Measurements from ENCODE around the gene IGSF22. TPM values are rescaled to one million over a fixed set of nuclear protein-coding genes. Genes with fewer than 3 reads are reported as not detected.

The IGSF22 gene
- total and polyA plus RNA-seq, 2 of the 13 experiments (the other 11 are each of a cell fraction or from before 2014, with no cell fraction given): not detected

DNA sequence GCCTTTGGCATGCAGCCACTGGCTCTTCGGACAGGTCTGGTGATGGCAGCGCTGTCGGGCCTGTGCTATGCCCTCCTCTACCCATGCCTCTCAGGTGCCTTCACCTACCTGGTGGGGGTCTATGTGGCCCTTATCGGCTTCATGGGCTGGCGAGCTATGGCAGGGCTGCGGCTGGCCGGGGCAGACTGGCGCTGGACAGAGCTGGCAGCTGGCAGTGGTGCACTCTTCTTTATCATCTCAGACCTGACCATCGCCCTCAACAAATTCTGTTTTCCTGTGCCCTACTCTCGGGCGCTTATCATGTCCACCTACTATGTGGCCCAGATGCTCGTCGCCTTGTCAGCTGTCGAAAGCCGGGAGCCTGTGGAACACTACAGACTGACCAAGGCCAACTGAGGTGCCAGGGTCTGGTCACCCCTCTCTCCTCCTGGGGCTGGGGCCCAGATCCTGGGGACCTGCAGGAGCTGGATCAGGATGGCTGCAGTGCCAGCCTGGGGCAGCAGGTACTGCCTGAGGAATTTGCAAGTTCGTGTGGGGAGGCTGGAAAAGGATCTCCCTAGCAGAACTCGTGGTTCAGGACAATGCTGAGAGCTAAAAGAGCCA is 24.3 kb downstream of the IGSF22 start:
- H3K4me3 ChIP-seq (replicated peaks in 1 of 3; ENCODE audit: insufficient read depth in 1 of 3, low read depth in 2 of 3, low read length in 3 of 3): no peak overlapping the region
- H3K27ac ChIP-seq (ENCODE audit: extremely low read length, insufficient read depth, low read length): no peak overlapping the region
- FAIRE-seq: no peak
- no peak overlapping the region for H3K9ac ChIP-seq (ENCODE audit: insufficient read depth, low read depth, low read length)
- ChIA-PET CTCF (ENCODE audit: low intra/inter-chr PET ratio, low total read pairs) (no interaction called here), POLR2A (no interaction called here)
- no TSS peak for BruUV-seq (replicated peaks)
- no peak for TF ChIP-seq ZNF235 (CRISPR knock-in tag; IDR thresholded peaks at IDR 0.05; ENCODE audit: borderline replicate concordance)
- TF ChIP-seq JARID2 (CRISPR knock-in tag; IDR thresholded peaks at IDR 0.05; ENCODE audit: insufficient replicate concordance): no peak
- TF ChIP-seq, protein P1, sequence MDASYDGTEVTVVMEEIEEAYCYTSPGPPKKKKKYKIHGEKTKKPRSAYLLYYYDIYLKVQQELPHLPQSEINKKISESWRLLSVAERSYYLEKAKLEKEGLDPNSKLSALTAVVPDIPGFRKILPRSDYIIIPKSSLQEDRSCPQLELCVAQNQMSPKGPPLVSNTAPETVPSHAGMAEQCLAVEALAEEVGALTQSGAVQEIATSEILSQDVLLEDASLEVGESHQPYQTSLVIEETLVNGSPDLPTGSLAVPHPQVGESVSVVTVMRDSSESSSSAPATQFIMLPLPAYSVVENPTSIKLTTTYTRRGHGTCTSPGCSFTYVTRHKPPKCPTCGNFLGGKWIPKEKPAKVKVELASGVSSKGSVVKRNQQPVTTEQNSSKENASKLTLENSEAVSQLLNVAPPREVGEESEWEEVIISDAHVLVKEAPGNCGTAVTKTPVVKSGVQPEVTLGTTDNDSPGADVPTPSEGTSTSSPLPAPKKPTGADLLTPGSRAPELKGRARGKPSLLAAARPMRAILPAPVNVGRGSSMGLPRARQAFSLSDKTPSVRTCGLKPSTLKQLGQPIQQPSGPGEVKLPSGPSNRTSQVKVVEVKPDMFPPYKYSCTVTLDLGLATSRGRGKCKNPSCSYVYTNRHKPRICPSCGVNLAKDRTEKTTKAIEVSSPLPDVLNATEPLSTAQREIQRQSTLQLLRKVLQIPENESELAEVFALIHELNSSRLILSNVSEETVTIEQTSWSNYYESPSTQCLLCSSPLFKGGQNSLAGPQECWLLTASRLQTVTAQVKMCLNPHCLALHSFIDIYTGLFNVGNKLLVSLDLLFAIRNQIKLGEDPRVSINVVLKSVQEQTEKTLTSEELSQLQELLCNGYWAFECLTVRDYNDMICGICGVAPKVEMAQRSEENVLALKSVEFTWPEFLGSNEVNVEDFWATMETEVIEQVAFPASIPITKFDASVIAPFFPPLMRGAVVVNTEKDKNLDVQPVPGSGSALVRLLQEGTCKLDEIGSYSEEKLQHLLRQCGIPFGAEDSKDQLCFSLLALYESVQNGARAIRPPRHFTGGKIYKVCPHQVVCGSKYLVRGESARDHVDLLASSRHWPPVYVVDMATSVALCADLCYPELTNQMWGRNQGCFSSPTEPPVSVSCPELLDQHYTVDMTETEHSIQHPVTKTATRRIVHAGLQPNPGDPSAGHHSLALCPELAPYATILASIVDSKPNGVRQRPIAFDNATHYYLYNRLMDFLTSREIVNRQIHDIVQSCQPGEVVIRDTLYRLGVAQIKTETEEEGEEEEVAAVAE (CRISPR knock-in tag; IDR thresholded peaks at IDR 0.05; ENCODE audit: borderline replicate concordance): no peak
- no peak for TF ChIP-seq ZBTB1 (CRISPR knock-in tag; IDR thresholded peaks at IDR 0.05; ENCODE audit: borderline replicate concordance)
- no peak for TF ChIP-seq PREB (CRISPR knock-in tag; IDR thresholded peaks at IDR 0.05)
- TF ChIP-seq DMAP1 (CRISPR knock-in tag; IDR thresholded peaks at IDR 0.05): no peak
- no peak for TF ChIP-seq ZNF615 (CRISPR knock-in tag; IDR thresholded peaks at IDR 0.05; ENCODE audit: borderline replicate concordance)
- TF ChIP-seq CBX2 (IDR thresholded peaks at IDR 0.05; ENCODE audit: low read depth, low read length): no peak
- no peak for TF ChIP-seq CBX2 (CRISPR knock-in tag; IDR thresholded peaks at IDR 0.05; ENCODE audit: low read depth)
- TF ChIP-seq, protein P2, sequence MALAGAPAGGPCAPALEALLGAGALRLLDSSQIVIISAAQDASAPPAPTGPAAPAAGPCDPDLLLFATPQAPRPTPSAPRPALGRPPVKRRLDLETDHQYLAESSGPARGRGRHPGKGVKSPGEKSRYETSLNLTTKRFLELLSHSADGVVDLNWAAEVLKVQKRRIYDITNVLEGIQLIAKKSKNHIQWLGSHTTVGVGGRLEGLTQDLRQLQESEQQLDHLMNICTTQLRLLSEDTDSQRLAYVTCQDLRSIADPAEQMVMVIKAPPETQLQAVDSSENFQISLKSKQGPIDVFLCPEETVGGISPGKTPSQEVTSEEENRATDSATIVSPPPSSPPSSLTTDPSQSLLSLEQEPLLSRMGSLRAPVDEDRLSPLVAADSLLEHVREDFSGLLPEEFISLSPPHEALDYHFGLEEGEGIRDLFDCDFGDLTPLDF (CRISPR knock-in tag; IDR thresholded peaks at IDR 0.05): no peak
- intact Hi-C loops (cut with micrococcal nuclease; ENCODE audit: unreplicated experiment) (no loop called here), in situ Hi-C loops (cut with HindIII; ENCODE audit: extremely low pct_ligation_motif_present, low pct_unique_long_range_greater_than_20kb) (no loop called here)
- H3K9me3 ChIP-seq (ENCODE audit: low read length): no peaks in the 10 kb centered on the region
- H3K4me1 ChIP-seq (ENCODE audit: insufficient read depth, low read length): peaks cover 16% of the 10 kb centered on the region
- WGBS (ENCODE audit: low lambda C conversion rate): 43% methylated on average over 15 of the region's 17 CpGs
- no peaks in the 10 kb centered on the region for H3K36me3 ChIP-seq (replicated peaks in 1 of 2; ENCODE audit: control insufficient read depth in 1 of 2, insufficient read depth in 2 of 2, low read length in 2 of 2)
- peaks cover 1 to 57% of the 10 kb centered on the region in 2 experiments; a peak in 4 of 5 replicates for H3K27me3 ChIP-seq (ENCODE audit: control insufficient read depth in 1 of 2, insufficient read depth in 2 of 2, low read length in 2 of 2)
- no peak for ATAC-seq
- H2AFZ ChIP-seq (ENCODE audit: low read length): no peak overlapping the region
- H3K4me2 ChIP-seq (ENCODE audit: low read depth, low read length): no peak overlapping the region
- no peak for DNase-seq (ENCODE audit: low spot score)
- no peaks in the 10 kb centered on the region for H3K79me2 ChIP-seq (ENCODE audit: insufficient read depth, low read length)
- no peaks in the 10 kb centered on the region for H4K20me1 ChIP-seq (ENCODE audit: insufficient read depth, low read length)

All from HepG2 (cell line).